ENCODE measurements around the gene ADSS2. TPM values are rescaled to one million over a fixed set of nuclear protein-coding genes. Genes with fewer than 3 reads are reported as not detected.

ADSS2 gene
- total RNA-seq, 1 experiment from 2014 or later = 46.2 TPM

- Histone ChIP-seq H3K4me3 (replicated peaks in 1 of 2; ENCODE audit: low read depth in 1 of 2, low read length in 2 of 2) (no peak overlapping the region), H3K36me3 (ENCODE audit: control insufficient read depth in 1 of 2, insufficient read depth in 2 of 2, low read length in 2 of 2) (no peaks in the 10 kb centered on the region), H3K4me1 (ENCODE audit: control insufficient read depth in 1 of 2, insufficient read depth in 2 of 2, low read length in 2 of 2) (peaks cover 0 to 2% of the 10 kb centered on the region in 2 experiments; a peak in 1 of 4 replicates), H3K79me2 (ENCODE audit: insufficient read depth, low read length) (no peaks in the 10 kb centered on the region), H3K27ac (ENCODE audit: low read depth, low read length) (no peak overlapping the region), H3K4me2 (ENCODE audit: low read length) (no peak overlapping the region), H2AFZ (ENCODE audit: low read depth, low read length, poor library complexity, severe bottlenecking) (no peak overlapping the region), H3K27me3 (ENCODE audit: insufficient read depth, low read length) (no peaks in the 10 kb centered on the region), H3K9ac (ENCODE audit: low read length) (no peak overlapping the region), H3K9me2 (ENCODE audit: insufficient read depth) (no peaks in the 10 kb centered on the region), H4K20me1 (ENCODE audit: insufficient read depth) (no peaks in the 10 kb centered on the region), H3K9me3 (ENCODE audit: control insufficient read depth in 1 of 2, insufficient read depth in 1 of 2, low read depth in 1 of 2, low read length in 2 of 2) (no peaks in the 10 kb centered on the region)
- POLR2A ChIA-PET = no interaction called here
- intact Hi-C loops (cut with micrococcal nuclease) = no loop called here
- no peak for TF ChIP-seq TCF7L2 (IDR thresholded peaks at IDR 0.05; ENCODE audit: borderline replicate concordance, extremely low read depth, insufficient read depth, insufficient read length)
- TF ChIP-seq MAX (IDR thresholded peaks at IDR 0.05) = no peak
- TF ChIP-seq RAD21 (IDR thresholded peaks at IDR 0.05; ENCODE audit: low read depth) = no peak
- TF ChIP-seq EZH2 (IDR thresholded peaks at IDR 0.05) = no peak
- no peak for TF ChIP-seq ELF1 (IDR thresholded peaks at IDR 0.05; ENCODE audit: borderline replicate concordance, low read depth)
- TF ChIP-seq CEBPB (IDR thresholded peaks at IDR 0.05; ENCODE audit: low read depth) = no peak
- no peak for TF ChIP-seq POLR2A (IDR thresholded peaks at IDR 0.05; ENCODE audit: borderline replicate concordance, extremely low read depth, insufficient read depth, insufficient read length)
- no peak for TF ChIP-seq SRF (IDR thresholded peaks at IDR 0.05; ENCODE audit: low read depth)
- no peak for TF ChIP-seq CTCF (IDR thresholded peaks at IDR 0.05 in 2 of 3, conservative IDR thresholded peaks at IDR 0.05 in 1 of 3; ENCODE audit: borderline replicate concordance in 1 of 3, insufficient read depth in 1 of 3, low read depth in 2 of 3, low read length in 2 of 3)
- no peak for TF ChIP-seq REST (IDR thresholded peaks at IDR 0.05; ENCODE audit: low read depth)
- no peak for TF ChIP-seq SP1 (IDR thresholded peaks at IDR 0.05; ENCODE audit: low read depth)
- no peak for TF ChIP-seq POLR2AphosphoS5 (IDR thresholded peaks at IDR 0.05; ENCODE audit: low read depth, low read length)
- TF ChIP-seq ATF3 (IDR thresholded peaks at IDR 0.05) = no peak
- TF ChIP-seq FOSL1 (IDR thresholded peaks at IDR 0.05; ENCODE audit: low read depth) = no peak
- no peak for TF ChIP-seq EGR1 (IDR thresholded peaks at IDR 0.05; ENCODE audit: low read depth)
- TF ChIP-seq YY1 (IDR thresholded peaks at IDR 0.05; ENCODE audit: extremely low read depth, insufficient replicate concordance, low read depth, low read length) = no peak
- no TSS peak for BruUV-seq (replicated peaks)
- no peak for DNase-seq (ENCODE audit: low read depth, low spot score)
- CTCF ChIA-PET = no interaction called here
- no peak for ATAC-seq
- RAD21 ChIA-PET (ENCODE audit: low non-redundant PET in 1 of 2, low total read pairs in 2 of 2, uncharacterized antibody in 2 of 2, unreplicated experiment in 2 of 2) = no interaction called here
Measured at GRCh38 chr1:244386595-244386994, 65.1 kb downstream of the ADSS2 start.

All from HCT116 (cell line).